Measurements from ENCODE around the gene SLC6A2.

The SLC6A2 gene

DNA sequence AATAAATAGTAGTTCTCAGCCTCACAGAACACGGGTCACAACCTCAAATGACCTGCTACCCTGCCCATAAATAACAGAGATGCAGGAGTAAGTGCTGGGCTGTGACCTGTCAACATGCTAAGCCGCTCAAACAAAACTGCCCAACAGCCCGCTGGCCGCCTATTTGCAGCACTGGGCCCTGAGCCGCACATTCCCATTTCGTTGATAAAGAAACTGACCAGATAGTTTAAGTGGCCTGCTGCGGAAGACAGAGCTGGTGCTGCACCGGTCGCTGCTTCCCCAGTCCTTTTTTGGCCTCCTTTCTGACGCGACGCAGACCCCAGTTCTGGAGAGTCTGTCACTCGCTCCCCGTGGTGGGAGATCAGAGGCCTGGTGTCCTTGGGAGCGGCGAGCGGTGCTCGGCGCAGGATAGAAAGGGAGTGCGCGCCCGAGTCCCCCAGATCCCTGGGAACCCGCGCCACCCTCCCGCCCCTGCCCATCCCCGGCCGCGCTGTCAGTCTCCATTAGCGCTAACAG lies 349 bp upstream of the SLC6A2 start:
- ChIA-PET POLR2A (no interaction called here), CTCF (no interaction called here)
- no peak for DNase-seq (ENCODE audit: extremely low spot score)
- TF ChIP-seq, protein P1, sequence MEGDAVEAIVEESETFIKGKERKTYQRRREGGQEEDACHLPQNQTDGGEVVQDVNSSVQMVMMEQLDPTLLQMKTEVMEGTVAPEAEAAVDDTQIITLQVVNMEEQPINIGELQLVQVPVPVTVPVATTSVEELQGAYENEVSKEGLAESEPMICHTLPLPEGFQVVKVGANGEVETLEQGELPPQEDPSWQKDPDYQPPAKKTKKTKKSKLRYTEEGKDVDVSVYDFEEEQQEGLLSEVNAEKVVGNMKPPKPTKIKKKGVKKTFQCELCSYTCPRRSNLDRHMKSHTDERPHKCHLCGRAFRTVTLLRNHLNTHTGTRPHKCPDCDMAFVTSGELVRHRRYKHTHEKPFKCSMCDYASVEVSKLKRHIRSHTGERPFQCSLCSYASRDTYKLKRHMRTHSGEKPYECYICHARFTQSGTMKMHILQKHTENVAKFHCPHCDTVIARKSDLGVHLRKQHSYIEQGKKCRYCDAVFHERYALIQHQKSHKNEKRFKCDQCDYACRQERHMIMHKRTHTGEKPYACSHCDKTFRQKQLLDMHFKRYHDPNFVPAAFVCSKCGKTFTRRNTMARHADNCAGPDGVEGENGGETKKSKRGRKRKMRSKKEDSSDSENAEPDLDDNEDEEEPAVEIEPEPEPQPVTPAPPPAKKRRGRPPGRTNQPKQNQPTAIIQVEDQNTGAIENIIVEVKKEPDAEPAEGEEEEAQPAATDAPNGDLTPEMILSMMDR (IDR thresholded peaks at IDR 0.05; ENCODE audit: control extremely low read depth, extremely low read depth, low read depth, missing control alignments) = no peak

DNA sequence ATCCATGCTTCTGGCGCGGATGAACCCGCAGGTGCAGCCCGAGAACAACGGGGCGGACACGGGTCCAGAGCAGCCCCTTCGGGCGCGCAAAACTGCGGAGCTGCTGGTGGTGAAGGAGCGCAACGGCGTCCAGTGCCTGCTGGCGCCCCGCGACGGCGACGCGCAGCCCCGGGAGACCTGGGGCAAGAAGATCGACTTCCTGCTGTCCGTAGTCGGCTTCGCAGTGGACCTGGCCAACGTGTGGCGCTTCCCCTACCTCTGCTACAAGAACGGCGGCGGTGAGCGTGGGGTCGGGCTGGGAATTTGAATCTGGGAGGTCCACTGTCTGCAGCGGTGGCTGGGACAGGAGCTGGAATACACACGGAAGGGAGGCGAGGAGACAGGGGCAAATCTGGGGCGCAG lies 904 bp downstream of the SLC6A2 start:
- CTCF ChIA-PET = interaction anchor here (1.2 kb wide), 1 partner anchor 10 kb away, joined by 4 read pairs; no protein-coding TSS in a partner anchor
- DNase-seq (ENCODE audit: extremely low spot score) = no peak
- POLR2A ChIA-PET = no interaction called here
- TF ChIP-seq, protein P1 (IDR thresholded peaks at IDR 0.05; ENCODE audit: control extremely low read depth, extremely low read depth, low read depth, missing control alignments) = no peak

DNA sequence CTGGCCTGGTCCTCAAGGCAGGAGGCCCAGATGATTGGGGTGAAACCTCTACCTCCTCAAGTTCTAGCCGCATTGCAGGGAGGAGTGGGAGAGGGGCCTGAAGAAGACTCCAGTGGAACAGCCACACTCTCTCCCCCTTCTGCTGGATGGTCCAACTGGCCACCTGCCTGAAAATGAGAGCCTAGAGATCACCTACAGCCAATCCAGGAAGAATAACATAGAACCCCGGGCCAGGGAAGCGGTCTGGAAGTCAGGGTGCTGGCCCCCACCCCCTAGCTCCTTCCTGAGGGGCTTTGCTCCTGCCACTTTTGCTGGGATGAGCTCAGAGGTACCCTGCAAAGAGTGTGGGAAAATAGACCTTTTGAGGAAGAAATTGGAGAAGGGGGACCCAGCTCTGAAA lies 1.8 kb downstream of the SLC6A2 start:
- POLR2A ChIA-PET = no interaction called here
- CTCF ChIA-PET = interaction anchor here (1.2 to 1.5 kb wide), 2 partner anchors 9 to 193 kb away, joined by 4 to 6 read pairs; no protein-coding TSS in a partner anchor
- DNase-seq (ENCODE audit: extremely low spot score) = no peak
- TF ChIP-seq, protein P1 (IDR thresholded peaks at IDR 0.05; ENCODE audit: control extremely low read depth, extremely low read depth, low read depth, missing control alignments) = no peak

DNA sequence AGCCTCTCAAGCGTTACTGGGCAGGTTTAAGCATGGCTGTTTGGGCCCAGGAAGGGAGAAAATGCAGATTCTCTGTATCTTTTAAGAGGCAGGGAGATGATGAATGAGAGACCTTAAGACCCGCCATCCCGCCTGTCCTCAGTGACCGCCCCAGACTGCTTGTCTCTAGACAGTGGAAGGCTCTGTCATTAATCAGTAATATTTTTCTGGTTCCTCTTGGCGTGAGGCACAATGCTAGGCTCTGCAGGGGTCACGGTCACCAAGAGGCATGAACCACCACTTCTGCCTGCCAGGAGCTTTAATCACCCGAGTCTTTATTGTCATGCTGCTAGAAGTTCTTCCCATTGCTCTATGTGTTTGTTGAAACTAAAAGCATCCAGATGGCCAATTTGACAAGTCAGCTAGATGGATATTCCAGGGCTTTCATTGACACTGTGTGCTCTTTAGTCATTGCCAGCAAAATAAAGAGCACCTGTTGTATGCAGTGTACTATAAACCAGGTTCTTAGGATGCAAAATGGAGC lies 3.2 kb downstream of the SLC6A2 start:
- TF ChIP-seq, protein P1 (IDR thresholded peaks at IDR 0.05; ENCODE audit: control extremely low read depth, extremely low read depth, low read depth, missing control alignments) = no peak
- ChIA-PET POLR2A (no interaction called here), CTCF (interaction anchor here (0.7 to 1.5 kb wide), 2 partner anchors 20 to 194 kb away, joined by 4 to 6 read pairs; no protein-coding TSS in a partner anchor)
- no peak for DNase-seq (ENCODE audit: extremely low spot score)

DNA sequence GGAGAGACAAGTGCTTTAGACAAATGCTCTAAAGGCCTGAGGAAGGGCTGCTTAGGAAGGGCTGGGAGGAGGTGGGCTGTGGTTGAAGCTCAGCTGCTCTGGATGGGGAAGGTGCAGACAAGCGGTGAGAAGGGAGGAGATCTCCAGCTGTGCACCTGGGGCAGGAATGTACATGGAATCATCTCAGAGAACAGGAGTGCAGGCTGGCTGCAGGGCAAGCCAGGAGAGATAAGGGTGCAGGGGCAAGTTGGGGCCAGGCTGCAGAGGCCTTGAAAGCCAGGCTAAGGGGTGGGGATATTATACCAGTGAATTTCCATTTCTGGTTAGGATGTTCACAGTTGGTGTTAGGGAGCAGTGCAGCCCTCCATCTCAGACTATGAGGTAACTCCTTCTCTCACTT lies 4.2 kb downstream of the SLC6A2 start:
- ChIA-PET CTCF (interaction anchor here (1.4 kb wide), 1 partner anchor 14 kb away, joined by 3 read pairs; no protein-coding TSS in a partner anchor), POLR2A (no interaction called here)
- no peak for DNase-seq (ENCODE audit: extremely low spot score)
- TF ChIP-seq, protein P1 (IDR thresholded peaks at IDR 0.05; ENCODE audit: control extremely low read depth, extremely low read depth, low read depth, missing control alignments) = no peak

DNA sequence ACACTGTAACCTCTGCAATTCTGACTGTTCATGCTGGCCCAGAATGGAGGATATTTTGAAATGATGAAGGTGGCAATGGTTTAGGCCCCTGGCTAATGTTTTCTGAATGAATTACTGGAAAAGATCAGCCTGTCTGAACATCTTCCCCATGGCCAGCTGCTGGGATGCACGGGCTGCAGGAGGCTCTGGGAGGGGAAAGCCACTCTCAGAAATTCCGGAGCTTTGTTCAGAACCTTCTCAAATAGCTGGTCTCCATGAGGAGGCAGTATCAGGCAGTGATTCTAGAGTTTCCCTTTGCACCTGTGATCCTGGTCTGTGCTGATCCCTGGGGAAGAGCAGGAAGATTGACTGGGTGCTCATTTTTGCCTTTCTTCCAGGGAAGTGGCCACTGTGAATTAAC lies 5.0 kb downstream of the SLC6A2 start:
- POLR2A ChIA-PET = no interaction called here

More for the DNA sequence above, 5.0 kb downstream of the SLC6A2 start:
- TF ChIP-seq, protein P1 (IDR thresholded peaks at IDR 0.05; ENCODE audit: control extremely low read depth, extremely low read depth, low read depth, missing control alignments) = no peak
- CTCF ChIA-PET = interaction anchor here (1.4 kb wide), 1 partner anchor 14 kb away, joined by 3 read pairs; no protein-coding TSS in a partner anchor
- DNase-seq (ENCODE audit: extremely low spot score) = no peak

Data from GM10248 (cell line).